Choroid plexus epithelial cell (primary cell): ENCODE measurements around the gene ARHGAP32.

Source experiments
- DNase-seq: peaks from one replicate; pipeline ENCODE4 v3.0.0-alpha.2; 2010; ENCODE audit warnings: low read depth
- H3K4me3 ChIP-seq: 2 replicates; pipeline ENCODE4 v1.5.1; 2011; ENCODE audit warnings: low read depth, mild to moderate bottlenecking, control low read depth, low read length, moderate library complexity
- CTCF ChIP-seq: conservative IDR thresholded peaks from 2 replicates; pipeline ENCODE4 v1.5.1; 2011; ENCODE audit warnings: low read depth, mild to moderate bottlenecking, control low read depth, inconsistent platforms, low read length, moderate library complexity

The ARHGAP32 gene

GRCh38 chr11:128916681-128917080 is 275.4 kb downstream of the ARHGAP32 start:
- DNase-seq: no peak
- no peak for TF ChIP-seq CTCF
- H3K4me3 ChIP-seq: no peak overlapping the region

- TF ChIP-seq CTCF: no peak
- no peak overlapping the region for H3K4me3 ChIP-seq
- DNase-seq: no peak
These were observed 276.0 kb downstream of the ARHGAP32 start for GRCh38 chr11:128916037-128916572.

- TF ChIP-seq CTCF: no peak
- DNase-seq: no peak
- H3K4me3 ChIP-seq: no peak overlapping the region
These were observed 277.0 kb downstream of the ARHGAP32 start for GRCh38 chr11:128915149-128915521.
